Endodermal cell (in vitro differentiated cells): ENCODE results near the gene PCSK4. TPM values are rescaled to one million over a fixed set of nuclear protein-coding genes. Genes with fewer than 3 reads are reported as not detected.

Source experiments
- DNase-seq: peaks from one replicate; pipeline ENCODE4 v3.0.0-alpha.2; 2017
- H3K27ac ChIP-seq: 2 replicates; pipeline ENCODE4 v1.5.1; 2013; ENCODE audit warnings: mild to moderate bottlenecking, low read depth, low read length, moderate library complexity
- H3K27me3 ChIP-seq: 2 replicates; pipeline ENCODE4 v1.6.1; 2013; ENCODE audit warnings: mild to moderate bottlenecking, low read length, moderate library complexity; ENCODE audit not compliant: insufficient read depth, control insufficient read depth, poor library complexity, severe bottlenecking
- H3K36me3 ChIP-seq: 2 replicates; pipeline ENCODE4 v1.7.0; 2013; ENCODE audit warnings: mild to moderate bottlenecking, low read length, moderate library complexity; ENCODE audit not compliant: control insufficient read depth, insufficient read depth
- H3K4me1 ChIP-seq: one replicate; pipeline ENCODE4 v1.7.0; 2013; ENCODE audit warnings: low read length; ENCODE audit not compliant: control insufficient read depth, insufficient read depth
- H3K4me3 ChIP-seq: 2 replicates; pipeline ENCODE4 v1.5.1; 2013; ENCODE audit warnings: mild to moderate bottlenecking, low read length, moderate library complexity
- H3K9ac ChIP-seq: 2 replicates; pipeline ENCODE4 v1.6.1; 2013; ENCODE audit warnings: mild to moderate bottlenecking, low read length, moderate library complexity; ENCODE audit not compliant: poor library complexity, severe bottlenecking; ENCODE audit errors: extremely low read depth
- H3K9me3 ChIP-seq: 2 replicates; pipeline ENCODE4 v1.6.1; 2013; ENCODE audit warnings: mild to moderate bottlenecking, low read length, moderate library complexity; ENCODE audit not compliant: control insufficient read depth
- H3K27ac Mint-ChIP-seq: 2 replicates; pipeline ENCODE4 v1.8.0; 2020; ENCODE audit warnings: mixed read lengths
- H3K27me3 Mint-ChIP-seq: 2 replicates; pipeline ENCODE4 v1.8.0; 2021; ENCODE audit warnings: mild to moderate bottlenecking, mixed read lengths; ENCODE audit not compliant: insufficient read depth
- H3K36me3 Mint-ChIP-seq: 2 replicates; pipeline ENCODE4 v1.8.0; 2020; ENCODE audit warnings: low read depth, mixed read lengths
- H3K4me1 Mint-ChIP-seq: 2 replicates; pipeline ENCODE4 v1.8.0; 2020; ENCODE audit warnings: mixed read lengths
- H3K4me3 Mint-ChIP-seq: 2 replicates; pipeline ENCODE4 v1.8.0; 2020; ENCODE audit warnings: mild to moderate bottlenecking, moderate library complexity, mixed read lengths
- H3K9me3 Mint-ChIP-seq: 2 replicates; pipeline ENCODE4 v1.8.0; 2020; ENCODE audit warnings: mild to moderate bottlenecking, mixed read lengths
- WGBS, 2 experiments: methylation state at CpG; one replicate each; pipeline versions ENCODE4 v1.1.5 to v1.1.7; 2013; ENCODE audit warnings: missing lambda C conversion rate in 2 of 2, mixed read lengths in 1 of 2; ENCODE audit not compliant: insufficient coverage in 1 of 2, insufficient read length in 1 of 2; 5-methylcytosine and 5-hydroxymethylcytosine counted together
- total RNA-seq, 2 donors: library from RNA; stranded (reverse); fragmentation: NEBNext Ultra II Directional in 1 of 2; extraction: Animal tissue kit (Norgen Biotek cat#: 25700) in 1 of 2; gene quantifications; 2 replicates in 1 of 2; 3 replicates in 1 of 2; pipeline ENCODE4 v1.2.1, GENCODE V29; 2021
- TF ChIP-seq, protein P1 (sequence below): fragments of 200-600 bp; sonication (generic); conservative IDR thresholded peaks from 2 replicates; pipeline ENCODE4 v1.5.0; 2021; ENCODE audit warnings: antibody characterized with exemption, mild to moderate bottlenecking

Gene PCSK4
- total RNA-seq, 2 donors from 2014 or later: 25.2 to 31.6 TPM

DNA sequence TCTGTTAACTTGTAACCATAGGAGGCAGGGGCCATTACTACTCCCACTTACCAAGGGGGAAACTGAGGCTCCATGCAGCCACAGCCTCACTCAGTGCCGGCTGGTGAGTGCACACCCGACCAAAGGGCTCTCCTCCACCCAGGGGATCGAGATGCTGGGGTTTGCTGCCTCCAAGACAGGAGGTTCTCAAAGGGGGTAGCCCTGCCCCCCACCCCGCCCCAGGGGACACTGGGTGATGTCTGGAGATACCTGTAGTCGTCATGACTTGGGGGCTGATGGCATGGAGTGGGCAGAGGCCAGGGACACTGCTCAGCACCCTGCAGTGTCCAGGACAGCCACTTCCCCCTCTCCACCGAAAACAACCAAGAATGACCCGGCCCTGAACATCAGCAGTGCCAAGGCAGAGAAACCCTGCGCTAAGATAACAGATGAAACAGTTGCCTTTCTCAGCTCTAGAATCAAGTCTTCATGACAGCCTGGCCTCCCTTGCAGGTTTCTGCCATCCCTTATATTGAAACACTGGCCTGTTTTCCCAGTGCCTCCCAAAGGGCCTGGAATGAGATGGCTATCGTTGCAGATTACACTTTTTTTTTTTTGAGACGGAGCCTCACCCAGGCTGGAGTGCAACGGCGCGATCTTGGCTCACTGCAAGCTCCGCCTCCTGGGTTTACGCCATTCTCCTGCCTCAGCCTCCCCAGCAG, 4.1 kb upstream of the PCSK4 start:
- no peak overlapping the region for H3K9ac ChIP-seq
- TF ChIP-seq, protein P1, sequence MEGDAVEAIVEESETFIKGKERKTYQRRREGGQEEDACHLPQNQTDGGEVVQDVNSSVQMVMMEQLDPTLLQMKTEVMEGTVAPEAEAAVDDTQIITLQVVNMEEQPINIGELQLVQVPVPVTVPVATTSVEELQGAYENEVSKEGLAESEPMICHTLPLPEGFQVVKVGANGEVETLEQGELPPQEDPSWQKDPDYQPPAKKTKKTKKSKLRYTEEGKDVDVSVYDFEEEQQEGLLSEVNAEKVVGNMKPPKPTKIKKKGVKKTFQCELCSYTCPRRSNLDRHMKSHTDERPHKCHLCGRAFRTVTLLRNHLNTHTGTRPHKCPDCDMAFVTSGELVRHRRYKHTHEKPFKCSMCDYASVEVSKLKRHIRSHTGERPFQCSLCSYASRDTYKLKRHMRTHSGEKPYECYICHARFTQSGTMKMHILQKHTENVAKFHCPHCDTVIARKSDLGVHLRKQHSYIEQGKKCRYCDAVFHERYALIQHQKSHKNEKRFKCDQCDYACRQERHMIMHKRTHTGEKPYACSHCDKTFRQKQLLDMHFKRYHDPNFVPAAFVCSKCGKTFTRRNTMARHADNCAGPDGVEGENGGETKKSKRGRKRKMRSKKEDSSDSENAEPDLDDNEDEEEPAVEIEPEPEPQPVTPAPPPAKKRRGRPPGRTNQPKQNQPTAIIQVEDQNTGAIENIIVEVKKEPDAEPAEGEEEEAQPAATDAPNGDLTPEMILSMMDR: no peak
- H3K36me3 ChIP-seq: no peaks in the 10 kb centered on the region
- H3K27me3 ChIP-seq: peaks cover 16% of the 10 kb centered on the region
- no peaks in the 10 kb centered on the region for H3K4me1 ChIP-seq
- peaks cover 2% of the 10 kb centered on the region for H3K9me3 Mint-ChIP-seq
- H3K4me3 ChIP-seq: no peak overlapping the region
- H3K4me3 Mint-ChIP-seq: no peak overlapping the region
- H3K4me1 Mint-ChIP-seq: peaks cover 7% of the 10 kb centered on the region
- H3K9me3 ChIP-seq: no peaks in the 10 kb centered on the region
- WGBS, 2 experiments: 66 to 86% methylated on average over 3 to 15 of the region's 15 CpGs
- no peak overlapping the region for H3K27ac ChIP-seq
- H3K36me3 Mint-ChIP-seq: peaks cover 2% of the 10 kb centered on the region
- no peak for DNase-seq
- peaks cover 35% of the 10 kb centered on the region for H3K27me3 Mint-ChIP-seq
- H3K27ac Mint-ChIP-seq: no peak overlapping the region

DNA sequence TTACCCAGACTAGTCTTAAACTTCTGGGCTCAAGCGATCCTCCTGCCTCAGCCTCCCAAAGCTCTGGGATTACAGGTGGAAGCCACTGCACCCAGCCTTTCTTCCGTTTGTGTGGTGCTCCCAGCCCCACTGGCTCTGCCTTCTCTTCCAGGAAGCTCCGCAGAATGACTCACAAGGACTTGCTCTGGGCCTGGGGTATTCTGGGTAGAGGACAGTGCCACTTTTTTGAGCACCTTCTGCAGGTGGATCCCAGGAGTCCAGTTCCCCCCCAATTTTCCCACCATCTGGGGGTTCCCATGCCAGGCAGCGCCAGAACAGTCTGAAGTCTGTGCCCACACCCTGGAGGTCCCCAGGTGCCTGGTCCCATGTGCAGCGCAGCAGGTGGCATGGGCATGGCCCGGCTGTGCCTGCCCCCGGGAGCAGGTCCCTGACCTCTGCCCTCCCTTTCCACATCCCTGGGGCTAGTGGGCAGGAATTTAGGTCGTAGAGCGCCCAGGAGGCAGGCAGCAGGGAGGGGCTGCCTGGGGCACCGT, 2.4 kb upstream of the PCSK4 start:
- Mint-ChIP-seq H3K4me3 (peak overlapping the region; percentile 74), H3K9me3 (no peaks in the 10 kb centered on the region), H3K27ac (no peak overlapping the region), H3K36me3 (peaks cover 2% of the 10 kb centered on the region), H3K4me1 (peaks cover 7% of the 10 kb centered on the region), H3K27me3 (peaks cover 35% of the 10 kb centered on the region)
- Histone ChIP-seq H3K4me1 (no peaks in the 10 kb centered on the region), H3K27ac (no peak overlapping the region), H3K36me3 (no peaks in the 10 kb centered on the region), H3K4me3 (no peak overlapping the region), H3K27me3 (peaks cover 16% of the 10 kb centered on the region), H3K9ac (no peak overlapping the region), H3K9me3 (no peaks in the 10 kb centered on the region)
- DNase-seq: no peak
- WGBS, 2 experiments: 77 to 80% methylated on average over 2 to 10 of the region's 10 CpGs
- TF ChIP-seq, protein P1: no peak

DNA sequence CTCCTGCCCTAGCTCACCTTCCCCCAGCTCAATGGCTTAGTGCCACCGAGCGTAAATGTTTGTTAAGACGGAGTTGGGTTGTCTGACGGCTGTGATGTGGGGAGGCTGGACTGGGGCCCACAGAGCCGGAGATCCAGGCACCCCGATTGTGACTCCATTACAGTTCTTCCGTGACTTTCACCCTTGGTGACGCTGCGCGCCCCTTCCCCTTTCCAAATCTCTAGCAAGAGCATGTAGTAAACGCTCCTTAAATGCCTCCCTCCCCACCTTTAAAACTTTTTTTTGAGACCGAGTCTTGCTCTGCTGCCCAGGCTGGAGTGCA, 1.7 kb upstream of the PCSK4 start:
- Histone ChIP-seq H3K9me3 (no peaks in the 10 kb centered on the region), H3K36me3 (no peaks in the 10 kb centered on the region), H3K9ac (no peak overlapping the region), H3K27me3 (peaks cover 16% of the 10 kb centered on the region), H3K4me3 (peak overlapping the region; percentile 77), H3K4me1 (no peaks in the 10 kb centered on the region), H3K27ac (no peak overlapping the region)
- no peak overlapping the region for H3K27ac Mint-ChIP-seq
- H3K4me1 Mint-ChIP-seq: peaks cover 5% of the 10 kb centered on the region
- WGBS, 2 experiments: 64 to 85% methylated on average over 7 to 12 of the region's 12 CpGs
- DNase-seq: no peak
- H3K4me3 Mint-ChIP-seq: peak overlapping the region; percentile 74
- no peaks in the 10 kb centered on the region for H3K36me3 Mint-ChIP-seq
- peaks cover 35% of the 10 kb centered on the region for H3K27me3 Mint-ChIP-seq
- TF ChIP-seq, protein P1: no peak
- no peaks in the 10 kb centered on the region for H3K9me3 Mint-ChIP-seq
